Measurements from ENCODE around the gene RAD23A. TPM values are rescaled to one million over a fixed set of nuclear protein-coding genes. Genes with fewer than 3 reads are reported as not detected.

RAD23A gene
- total and polyA plus RNA-seq, 9 of the 15 experiments (the other 6 are each of a cell fraction or from before 2014, with no cell fraction given): 9.5 to 181 (median 101) TPM

DNA sequence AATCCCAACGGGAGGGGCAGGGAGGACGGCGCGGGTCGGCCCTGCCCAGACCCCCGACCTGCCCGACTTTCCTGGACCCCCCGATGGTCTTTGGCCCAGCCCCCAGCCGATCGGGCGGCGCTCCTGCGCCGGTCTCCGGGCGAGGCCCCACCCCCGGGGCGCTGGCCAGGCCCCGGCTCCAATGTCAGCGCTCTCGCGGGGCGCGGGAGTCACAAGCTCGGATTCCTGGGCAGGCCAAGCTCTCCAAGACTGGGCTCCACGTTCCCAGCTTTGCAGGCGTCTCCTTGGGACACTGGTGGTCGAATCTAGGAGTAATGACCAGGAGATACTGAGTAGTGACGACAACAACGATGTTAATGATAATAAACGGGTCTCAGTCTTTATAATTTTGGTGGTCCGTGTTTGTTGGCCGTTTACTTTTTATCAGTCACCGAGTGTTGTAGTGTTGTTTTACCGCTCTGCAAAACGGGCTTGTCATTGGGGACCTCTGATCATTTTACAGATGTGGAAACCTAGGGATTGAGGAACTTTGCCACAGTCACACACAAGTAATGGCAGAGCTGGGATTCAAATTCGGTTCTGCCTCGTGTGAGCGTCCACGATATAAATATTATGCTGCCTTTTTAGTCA, 545 bp downstream of the RAD23A start (continued):
- TF ChIP-seq, protein P1, sequence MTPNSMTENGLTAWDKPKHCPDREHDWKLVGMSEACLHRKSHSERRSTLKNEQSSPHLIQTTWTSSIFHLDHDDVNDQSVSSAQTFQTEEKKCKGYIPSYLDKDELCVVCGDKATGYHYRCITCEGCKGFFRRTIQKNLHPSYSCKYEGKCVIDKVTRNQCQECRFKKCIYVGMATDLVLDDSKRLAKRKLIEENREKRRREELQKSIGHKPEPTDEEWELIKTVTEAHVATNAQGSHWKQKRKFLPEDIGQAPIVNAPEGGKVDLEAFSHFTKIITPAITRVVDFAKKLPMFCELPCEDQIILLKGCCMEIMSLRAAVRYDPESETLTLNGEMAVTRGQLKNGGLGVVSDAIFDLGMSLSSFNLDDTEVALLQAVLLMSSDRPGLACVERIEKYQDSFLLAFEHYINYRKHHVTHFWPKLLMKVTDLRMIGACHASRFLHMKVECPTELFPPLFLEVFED (CRISPR knock-in tag; conservative IDR thresholded peaks at IDR 0.05): 0 out of 2 replicates have a peak, but pooled peaks have one; percentile 23
- TF ChIP-seq RBM22 (IDR thresholded peaks at IDR 0.05; ENCODE audit: low read depth, low read length, poor library complexity, severe bottlenecking) (peak; percentile 84), ZNF766 (CRISPR knock-in tag; conservative IDR thresholded peaks at IDR 0.05) (peak; percentile 14; the same call in 1 of the 2 replicates), CHD2 (IDR thresholded peaks at IDR 0.05; ENCODE audit: low read depth, low read length) (peak; percentile 92), RBFOX2 (IDR thresholded peaks at IDR 0.05; ENCODE audit: low read depth, low read length) (peak; percentile 86), ZNF717 (CRISPR knock-in tag; IDR thresholded peaks at IDR 0.05) (no peak), ZBTB7A (IDR thresholded peaks at IDR 0.05; ENCODE audit: borderline replicate concordance, control insufficient read depth, low read depth, low read length) (peak; percentile 99), SAP30 (IDR thresholded peaks at IDR 0.05; ENCODE audit: borderline replicate concordance, insufficient read depth, low read depth, low read length, poor library complexity, severe bottlenecking) (peak; percentile 12), ZNF12 (CRISPR knock-in tag; IDR thresholded peaks at IDR 0.05) (0 out of 2 replicates have a peak, but pooled peaks have one; percentile 29), ZFX (CRISPR knock-in tag; IDR thresholded peaks at IDR 0.05) (peak; percentile 52), DPF2 (IDR thresholded peaks at IDR 0.05) (0 out of 2 replicates have a peak, but pooled peaks have one; percentile 28), PRPF4 (IDR thresholded peaks at IDR 0.05; ENCODE audit: insufficient read depth, low read depth, low read length, poor library complexity, severe bottlenecking) (peak; percentile 65)
- TF ChIP-seq, protein P2, sequence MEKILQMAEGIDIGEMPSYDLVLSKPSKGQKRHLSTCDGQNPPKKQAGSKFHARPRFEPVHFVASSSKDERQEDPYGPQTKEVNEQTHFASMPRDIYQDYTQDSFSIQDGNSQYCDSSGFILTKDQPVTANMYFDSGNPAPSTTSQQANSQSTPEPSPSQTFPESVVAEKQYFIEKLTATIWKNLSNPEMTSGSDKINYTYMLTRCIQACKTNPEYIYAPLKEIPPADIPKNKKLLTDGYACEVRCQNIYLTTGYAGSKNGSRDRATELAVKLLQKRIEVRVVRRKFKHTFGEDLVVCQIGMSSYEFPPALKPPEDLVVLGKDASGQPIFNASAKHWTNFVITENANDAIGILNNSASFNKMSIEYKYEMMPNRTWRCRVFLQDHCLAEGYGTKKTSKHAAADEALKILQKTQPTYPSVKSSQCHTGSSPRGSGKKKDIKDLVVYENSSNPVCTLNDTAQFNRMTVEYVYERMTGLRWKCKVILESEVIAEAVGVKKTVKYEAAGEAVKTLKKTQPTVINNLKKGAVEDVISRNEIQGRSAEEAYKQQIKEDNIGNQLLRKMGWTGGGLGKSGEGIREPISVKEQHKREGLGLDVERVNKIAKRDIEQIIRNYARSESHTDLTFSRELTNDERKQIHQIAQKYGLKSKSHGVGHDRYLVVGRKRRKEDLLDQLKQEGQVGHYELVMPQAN (IDR thresholded peaks at IDR 0.05; ENCODE audit: borderline replicate concordance): peak; percentile 12; the same call in 1 of the 2 replicates
- TF ChIP-seq, protein P3, sequence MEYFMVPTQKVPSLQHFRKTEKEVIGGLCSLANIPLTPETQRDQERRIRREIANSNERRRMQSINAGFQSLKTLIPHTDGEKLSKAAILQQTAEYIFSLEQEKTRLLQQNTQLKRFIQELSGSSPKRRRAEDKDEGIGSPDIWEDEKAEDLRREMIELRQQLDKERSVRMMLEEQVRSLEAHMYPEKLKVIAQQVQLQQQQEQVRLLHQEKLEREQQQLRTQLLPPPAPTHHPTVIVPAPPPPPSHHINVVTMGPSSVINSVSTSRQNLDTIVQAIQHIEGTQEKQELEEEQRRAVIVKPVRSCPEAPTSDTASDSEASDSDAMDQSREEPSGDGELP (CRISPR knock-in tag; IDR thresholded peaks at IDR 0.05; ENCODE audit: borderline replicate concordance): no peak
- TF ChIP-seq, protein P4, sequence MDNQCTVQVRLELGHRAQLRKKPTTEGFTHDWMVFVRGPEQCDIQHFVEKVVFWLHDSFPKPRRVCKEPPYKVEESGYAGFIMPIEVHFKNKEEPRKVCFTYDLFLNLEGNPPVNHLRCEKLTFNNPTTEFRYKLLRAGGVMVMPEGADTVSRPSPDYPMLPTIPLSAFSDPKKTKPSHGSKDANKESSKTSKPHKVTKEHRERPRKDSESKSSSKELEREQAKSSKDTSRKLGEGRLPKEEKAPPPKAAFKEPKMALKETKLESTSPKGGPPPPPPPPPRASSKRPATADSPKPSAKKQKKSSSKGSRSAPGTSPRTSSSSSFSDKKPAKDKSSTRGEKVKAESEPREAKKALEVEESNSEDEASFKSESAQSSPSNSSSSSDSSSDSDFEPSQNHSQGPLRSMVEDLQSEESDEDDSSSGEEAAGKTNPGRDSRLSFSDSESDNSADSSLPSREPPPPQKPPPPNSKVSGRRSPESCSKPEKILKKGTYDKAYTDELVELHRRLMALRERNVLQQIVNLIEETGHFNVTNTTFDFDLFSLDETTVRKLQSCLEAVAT (IDR thresholded peaks at IDR 0.05): peak; percentile 44 to 58; a peak in 3 of 4 replicates
- TF ChIP-seq, protein P5, sequence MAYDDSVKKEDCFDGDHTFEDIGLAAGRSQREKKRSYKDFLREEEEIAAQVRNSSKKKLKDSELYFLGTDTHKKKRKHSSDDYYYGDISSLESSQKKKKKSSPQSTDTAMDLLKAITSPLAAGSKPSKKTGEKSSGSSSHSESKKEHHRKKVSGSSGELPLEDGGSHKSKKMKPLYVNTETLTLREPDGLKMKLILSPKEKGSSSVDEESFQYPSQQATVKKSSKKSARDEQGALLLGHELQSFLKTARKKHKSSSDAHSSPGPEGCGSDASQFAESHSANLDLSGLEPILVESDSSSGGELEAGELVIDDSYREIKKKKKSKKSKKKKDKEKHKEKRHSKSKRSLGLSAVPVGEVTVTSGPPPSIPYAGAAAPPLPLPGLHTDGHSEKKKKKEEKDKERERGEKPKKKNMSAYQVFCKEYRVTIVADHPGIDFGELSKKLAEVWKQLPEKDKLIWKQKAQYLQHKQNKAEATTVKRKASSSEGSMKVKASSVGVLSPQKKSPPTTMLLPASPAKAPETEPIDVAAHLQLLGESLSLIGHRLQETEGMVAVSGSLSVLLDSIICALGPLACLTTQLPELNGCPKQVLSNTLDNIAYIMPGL (CRISPR knock-in tag; IDR thresholded peaks at IDR 0.05): 0 out of 2 replicates have a peak, but pooled peaks have one; percentile 33
- TF ChIP-seq, protein P6, sequence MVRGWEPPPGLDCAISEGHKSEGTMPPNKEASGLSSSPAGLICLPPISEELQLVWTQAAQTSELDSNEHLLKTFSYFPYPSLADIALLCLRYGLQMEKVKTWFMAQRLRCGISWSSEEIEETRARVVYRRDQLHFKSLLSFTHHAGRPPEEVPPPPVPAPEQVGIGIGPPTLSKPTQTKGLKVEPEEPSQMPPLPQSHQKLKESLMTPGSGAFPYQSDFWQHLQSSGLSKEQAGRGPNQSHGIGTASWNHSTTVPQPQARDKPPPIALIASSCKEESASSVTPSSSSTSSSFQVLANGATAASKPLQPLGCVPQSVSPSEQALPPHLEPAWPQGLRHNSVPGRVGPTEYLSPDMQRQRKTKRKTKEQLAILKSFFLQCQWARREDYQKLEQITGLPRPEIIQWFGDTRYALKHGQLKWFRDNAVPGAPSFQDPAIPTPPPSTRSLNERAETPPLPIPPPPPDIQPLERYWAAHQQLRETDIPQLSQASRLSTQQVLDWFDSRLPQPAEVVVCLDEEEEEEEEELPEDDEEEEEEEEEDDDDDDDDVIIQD (CRISPR knock-in tag; IDR thresholded peaks at IDR 0.05): no peak

All from K562 (cell line).